K562 (cell line): ENCODE data around the gene RNF25. TPM values are rescaled to one million over a fixed set of nuclear protein-coding genes. Genes with fewer than 3 reads are reported as not detected.

Experiments used
- ARID4B ChIP-seq: sonication (generic); formaldehyde crosslinking; IDR thresholded peaks from 2 replicates; pipeline ENCODE4 v1.8.0; 2022; ENCODE audit warnings: mild to moderate bottlenecking, missing genetic modification reagents
- BMI1 ChIP-seq: fragments of 150-350 bp; IDR thresholded peaks from 2 replicates; pipeline ENCODE4 v1.6.1; 2014; ENCODE audit warnings: low read length
- C11orf30 ChIP-seq: fragments of 450-650 bp; IDR thresholded peaks from 2 replicates; pipeline ENCODE4 v1.6.1; 2016; ENCODE audit warnings: low read depth, mild to moderate bottlenecking
- DPF2 ChIP-seq: fragments of 450-650 bp; IDR thresholded peaks from 2 replicates; pipeline ENCODE4 v1.6.1; 2016
- ELF4 ChIP-seq: fragments of 450-650 bp; formaldehyde crosslinking; IDR thresholded peaks from 2 replicates; pipeline ENCODE4 v1.4.0; 2022; ENCODE audit warnings: missing genetic modification characterization
- EP400 ChIP-seq: fragments of 450-650 bp; IDR thresholded peaks from 2 replicates; pipeline ENCODE4 v1.6.1; 2017; ENCODE audit warnings: antibody characterized with exemption, mild to moderate bottlenecking, moderate library complexity
- MAZ ChIP-seq, 2 experiments: fragments of 450-650 bp in 1 of 2; sonication (generic) in 1 of 2; formaldehyde crosslinking; IDR thresholded peaks in 1 of 2; conservative IDR thresholded peaks in 1 of 2; 2 replicates each; pipeline versions ENCODE4 v1.4.0 to v1.5.0; 2020; ENCODE audit warnings: mild to moderate bottlenecking in 1 of 2, missing genetic modification reagents in 1 of 2
- NFXL1 ChIP-seq: fragments of 450-650 bp; formaldehyde crosslinking; IDR thresholded peaks from 2 replicates; pipeline ENCODE4 v1.4.0; 2021; ENCODE audit warnings: mild to moderate bottlenecking
- NR2C1 ChIP-seq, 2 experiments: fragments of 450-650 bp; IDR thresholded peaks; 2 replicates each; pipeline ENCODE4 v1.6.1; 2017; ENCODE audit warnings: mild to moderate bottlenecking in 2 of 2, antibody characterized with exemption in 1 of 2, inconsistent platforms in 1 of 2, missing compliant biosample characterization in 1 of 2, missing genetic modification characterization in 1 of 2
- SIN3B ChIP-seq: fragments of 450-650 bp; IDR thresholded peaks from 2 replicates; pipeline ENCODE4 v1.6.1; 2017; ENCODE audit warnings: low read depth, mild to moderate bottlenecking, moderate library complexity
- SP1 ChIP-seq: sonication (generic); formaldehyde crosslinking; IDR thresholded peaks from 2 replicates; pipeline ENCODE4 v1.8.1; 2022; ENCODE audit warnings: mild to moderate bottlenecking, missing genetic modification reagents
- TAF15 ChIP-seq: fragments of 200-400 bp; formaldehyde crosslinking; IDR thresholded peaks from 2 replicates; pipeline ENCODE4 v1.6.1; 2017; ENCODE audit warnings: mild to moderate bottlenecking, low read depth, low read length, moderate library complexity
- TFAP4 ChIP-seq: sonication (generic); formaldehyde crosslinking; IDR thresholded peaks from 2 replicates; pipeline ENCODE4 v1.8.0; 2022; ENCODE audit warnings: missing genetic modification reagents, mild to moderate bottlenecking, moderate library complexity, borderline replicate concordance
- ZBTB17 ChIP-seq: fragments of 450-650 bp; formaldehyde crosslinking; IDR thresholded peaks from 2 replicates; pipeline ENCODE4 v1.4.0; 2020; ENCODE audit warnings: mild to moderate bottlenecking
- polyA plus RNA-seq, 8 experiments: library from polyadenylated mRNA; depleted of rRNA in 4 of 8; stranded (reverse) in 5 of 8; unstranded in 3 of 8; fragments of >200 nt; fragmentation: Nextera tagmentation in 2 of 8; fragmentation: Illumina TruSeq in 1 of 8; extraction: Ambion mirVana in 2 of 8; extraction: Trizol in 1 of 8; gene quantifications; 2 replicates each; pipeline versions ENCODE4 v1.2.1 to v1.2.3, GENCODE V29; 2011 to 2014; ENCODE audit warnings: inconsistent platforms in 1 of 8, missing spikeins in 1 of 8
- total RNA-seq, 7 experiments: library from RNA; depleted of rRNA in 6 of 7; stranded (reverse); fragments of >200 nt in 6 of 7; fragmentation: Illumina TruSeq in 2 of 7; extraction: Trizol in 2 of 7; gene quantifications; 2 replicates each; pipeline versions ENCODE4 v1.2.1 to v1.2.3, GENCODE V29; 2011 to 2021; ENCODE audit warnings: low replicate concordance in 1 of 7

Gene RNF25
- total and polyA plus RNA-seq, 9 of the 15 experiments (the other 6 are each of a cell fraction or from before 2014, with no cell fraction given) = 2.3 to 49.8 (median 20.5) TPM

GRCh38 chr2:218659258-218659987 is 12.4 kb downstream of the RNF25 start, which contains the start of the genes BCS1L and ZNF142 (continued):
- TF ChIP-seq SIN3B (0 out of 2 replicates have a peak, but pooled peaks have one; percentile 11), TAF15 (no peak), ARID4B (CRISPR knock-in tag) (peak; percentile 78; the same call in 1 of the 2 replicates), NR2C1 (IDR thresholded peaks at IDR 0.05) (no peak), NR2C1 (tag; IDR thresholded peaks at IDR 0.05) (0 out of 2 replicates have a peak, but pooled peaks have one; percentile 41), C11orf30 (peak; percentile 69), ZBTB17 (CRISPR knock-in tag) (peak; percentile 81), BMI1 (no peak), EP400 (peak; percentile 93), TFAP4 (CRISPR knock-in tag) (peak; percentile 78; the same call in 1 of the 2 replicates), ELF4 (CRISPR knock-in tag) (no peak), SP1 (CRISPR knock-in tag) (peak; percentile 58), MAZ (CRISPR knock-in tag; conservative IDR thresholded peaks at IDR 0.05 in 1 of 2, IDR thresholded peaks at IDR 0.05 in 1 of 2) (peak in 1 of 2 experiments; percentile 56; a peak in 1 of 4 replicates), DPF2 (no peak), NFXL1 (no peak)
